ENCODE measurements around the gene ZDHHC14. TPM values are rescaled to one million over a fixed set of nuclear protein-coding genes. Genes with fewer than 3 reads are reported as not detected.

Gene ZDHHC14
- total and polyA plus RNA-seq, 7 donors, result 2.5 to 14.6 (median 4.3) TPM

DNA sequence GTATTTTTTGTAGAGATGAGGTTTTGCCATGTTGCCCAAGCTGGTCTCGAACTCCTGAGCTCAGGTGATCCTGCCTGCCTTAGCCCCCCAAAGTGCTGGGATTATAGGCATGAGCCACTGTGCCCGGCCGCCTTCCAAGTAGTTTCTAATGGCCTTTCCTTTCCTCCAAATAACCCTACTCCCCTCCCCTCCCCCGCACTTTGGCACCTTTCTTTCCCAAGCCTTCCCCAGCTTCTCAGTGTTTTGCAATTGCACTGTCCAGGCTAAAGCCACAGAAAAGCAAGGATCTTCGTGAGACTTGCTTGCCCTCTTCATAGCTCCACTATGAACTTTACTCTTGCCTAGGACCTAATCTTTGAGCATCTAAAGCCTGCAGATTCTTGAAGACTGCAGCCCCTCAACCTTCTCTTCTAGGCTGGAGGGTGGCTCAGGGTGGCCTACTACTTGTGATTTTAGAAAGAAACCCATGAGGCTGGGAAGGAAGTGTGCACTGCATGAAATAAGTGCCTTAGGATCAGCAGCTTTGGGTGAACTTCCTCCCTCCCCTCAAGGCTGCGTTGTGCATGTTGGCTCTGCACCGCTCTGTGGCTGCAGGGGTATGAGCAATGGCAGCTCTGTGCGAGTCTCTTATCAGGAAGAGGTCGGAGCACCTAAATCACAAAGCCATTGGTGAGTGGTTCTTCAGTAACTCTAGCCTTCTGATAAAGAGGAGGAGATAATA is 289.6 kb downstream of the ZDHHC14 start:
- Histone ChIP-seq H3K36me3 (ENCODE audit: insufficient read depth in 1 of 2, low read depth in 1 of 2) (peaks cover 0 to 6% of the 10 kb centered on the region in 2 donors), H3K4me3 (no peak overlapping the region), H3K27ac (peak overlapping the region; percentile 79), H3K9me3 (no peaks in the 10 kb centered on the region), H3K27me3 (ENCODE audit: insufficient read depth in 3 of 3, low read length in 2 of 3) (no peaks in the 10 kb centered on the region), H3K4me1 (peaks cover 28% of the 10 kb centered on the region)
- WGBS, 3 donors, result 72 to 85% (median 73%) methylated on average over 9 of the region's 9 CpGs
- intact Hi-C loops (cut with DNase I), result no loop called here
- TF ChIP-seq, protein P1, sequence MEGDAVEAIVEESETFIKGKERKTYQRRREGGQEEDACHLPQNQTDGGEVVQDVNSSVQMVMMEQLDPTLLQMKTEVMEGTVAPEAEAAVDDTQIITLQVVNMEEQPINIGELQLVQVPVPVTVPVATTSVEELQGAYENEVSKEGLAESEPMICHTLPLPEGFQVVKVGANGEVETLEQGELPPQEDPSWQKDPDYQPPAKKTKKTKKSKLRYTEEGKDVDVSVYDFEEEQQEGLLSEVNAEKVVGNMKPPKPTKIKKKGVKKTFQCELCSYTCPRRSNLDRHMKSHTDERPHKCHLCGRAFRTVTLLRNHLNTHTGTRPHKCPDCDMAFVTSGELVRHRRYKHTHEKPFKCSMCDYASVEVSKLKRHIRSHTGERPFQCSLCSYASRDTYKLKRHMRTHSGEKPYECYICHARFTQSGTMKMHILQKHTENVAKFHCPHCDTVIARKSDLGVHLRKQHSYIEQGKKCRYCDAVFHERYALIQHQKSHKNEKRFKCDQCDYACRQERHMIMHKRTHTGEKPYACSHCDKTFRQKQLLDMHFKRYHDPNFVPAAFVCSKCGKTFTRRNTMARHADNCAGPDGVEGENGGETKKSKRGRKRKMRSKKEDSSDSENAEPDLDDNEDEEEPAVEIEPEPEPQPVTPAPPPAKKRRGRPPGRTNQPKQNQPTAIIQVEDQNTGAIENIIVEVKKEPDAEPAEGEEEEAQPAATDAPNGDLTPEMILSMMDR (IDR thresholded peaks at IDR 0.05), result no peak
- peak; percentile 53 to 68 for DNase-seq
- ATAC-seq, result peak in 3 of 4 donors; percentile 14 to 38 (median 36)

DNA sequence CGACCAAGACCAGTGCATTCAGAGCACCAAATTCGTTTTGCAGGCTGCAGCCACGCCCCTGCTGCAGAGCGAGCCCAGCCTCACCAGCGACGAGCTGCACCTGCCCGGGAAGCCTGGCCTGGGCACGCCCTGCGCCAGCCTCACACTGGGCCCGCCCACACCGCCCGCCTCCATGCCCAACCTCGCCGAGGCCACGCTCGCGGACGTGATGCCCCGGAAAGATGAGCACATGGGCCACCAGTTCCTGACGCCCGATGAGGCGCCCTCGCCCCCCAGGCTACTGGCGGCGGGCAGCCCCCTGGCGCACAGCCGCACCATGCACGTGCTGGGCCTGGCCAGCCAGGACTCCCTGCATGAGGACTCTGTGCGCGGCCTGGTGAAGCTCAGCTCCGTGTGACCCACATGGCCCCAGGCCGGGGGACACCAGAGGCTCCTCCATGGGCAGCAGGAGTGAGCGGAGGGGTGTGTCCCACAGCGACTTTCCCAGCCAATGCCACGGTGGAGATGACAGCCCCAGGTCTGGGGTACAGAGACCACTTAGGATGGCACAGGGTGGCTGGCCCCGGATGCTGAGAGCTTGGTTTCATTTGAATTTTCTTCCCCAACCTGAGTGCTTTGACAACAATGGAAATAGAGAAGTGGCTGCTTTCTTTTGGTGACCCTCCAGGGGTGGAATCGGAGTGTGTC is 291.9 kb downstream of the ZDHHC14 start:
- WGBS, 3 donors, result 93 to 96% (median 94%) methylated on average over 35 to 37 of the region's 37 CpGs
- DNase-seq, result no peak
- TF ChIP-seq, protein P1 (IDR thresholded peaks at IDR 0.05), result no peak
- intact Hi-C loops (cut with DNase I), result no loop called here
- no peaks in the 10 kb centered on the region for H3K9me3 ChIP-seq
- H3K4me3 ChIP-seq, result no peak overlapping the region
- no peak overlapping the region for H3K27ac ChIP-seq
- peaks cover 16% of the 10 kb centered on the region for H3K4me1 ChIP-seq
- H3K27me3 ChIP-seq (ENCODE audit: insufficient read depth in 3 of 3, low read length in 2 of 3), result no peaks in the 10 kb centered on the region
- no peak for ATAC-seq
- peaks cover 0 to 6% of the 10 kb centered on the region in 2 donors for H3K36me3 ChIP-seq (ENCODE audit: insufficient read depth in 1 of 2, low read depth in 1 of 2)

DNA sequence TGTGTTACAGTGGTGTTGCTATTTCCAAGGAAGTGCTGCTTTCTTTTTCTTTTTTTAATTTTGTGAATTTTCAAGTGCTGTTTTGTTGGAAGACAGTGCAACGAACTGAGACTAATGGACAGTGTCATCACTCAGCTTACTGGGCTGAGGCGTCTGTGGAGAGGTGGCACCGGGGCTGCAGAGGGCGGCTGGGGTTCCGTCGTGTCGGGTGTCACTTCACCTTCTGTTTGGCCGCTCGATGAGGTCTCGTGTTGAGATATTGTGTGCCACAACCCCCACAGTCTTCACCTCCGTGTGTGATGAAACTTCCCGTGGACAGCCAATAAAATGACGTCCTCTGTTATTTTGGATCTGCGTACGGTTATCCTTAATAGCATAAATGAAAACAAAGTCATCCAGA is 292.6 kb downstream of the ZDHHC14 start:
- WGBS, 3 donors, result 82 to 86% (median 84%) methylated on average over 15 of the region's 15 CpGs
- ATAC-seq, result no peak
- peaks cover 0 to 6% of the 10 kb centered on the region in 2 donors for H3K36me3 ChIP-seq (ENCODE audit: insufficient read depth in 1 of 2, low read depth in 1 of 2)

DNA sequence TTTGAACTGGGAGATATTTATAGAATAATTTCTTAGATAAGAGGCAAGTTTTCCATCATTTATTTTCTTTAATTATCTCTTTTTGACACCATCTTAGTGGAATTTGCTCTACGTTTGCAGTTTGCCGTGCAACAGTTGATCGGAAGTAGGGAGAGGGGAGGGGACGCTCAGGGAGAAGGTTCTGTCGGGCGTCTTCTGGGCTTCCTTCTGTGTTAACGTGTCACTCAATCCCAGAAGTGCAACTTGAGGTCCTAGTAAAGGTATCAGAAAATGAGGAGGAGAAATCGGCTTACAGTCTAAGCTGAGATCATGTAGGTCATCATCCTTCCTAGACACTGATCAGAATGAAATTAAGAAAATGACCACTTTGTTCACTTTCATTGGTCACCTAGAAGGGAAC is 293.1 kb downstream of the ZDHHC14 start:
- Histone ChIP-seq H3K9me3 (no peaks in the 10 kb centered on the region), H3K36me3 (ENCODE audit: insufficient read depth in 1 of 2, low read depth in 1 of 2) (peaks cover 0 to 6% of the 10 kb centered on the region in 2 donors), H3K27me3 (ENCODE audit: insufficient read depth in 3 of 3, low read length in 2 of 3) (peaks cover 0 to 2% (median 0%) of the 10 kb centered on the region in 3 donors), H3K4me1 (peaks cover 16% of the 10 kb centered on the region), H3K4me3 (no peak overlapping the region), H3K27ac (no peak overlapping the region)
- TF ChIP-seq, protein P1 (IDR thresholded peaks at IDR 0.05), result no peak
- 92 to 95% (median 94%) methylated on average over 8 of the region's 8 CpGs for WGBS, 3 donors
- ATAC-seq, result no peak
- intact Hi-C loops (cut with DNase I), result no loop called here
- no peak for DNase-seq

More for the DNA sequence above, 292.6 kb downstream of the ZDHHC14 start:
- Histone ChIP-seq H3K9me3 (no peaks in the 10 kb centered on the region), H3K4me3 (no peak overlapping the region), H3K4me1 (peaks cover 16% of the 10 kb centered on the region), H3K27me3 (ENCODE audit: insufficient read depth in 3 of 3, low read length in 2 of 3) (peaks cover 0 to 2% (median 0%) of the 10 kb centered on the region in 3 donors), H3K27ac (no peak overlapping the region)
- TF ChIP-seq, protein P1 (IDR thresholded peaks at IDR 0.05), result no peak
- intact Hi-C loops (cut with DNase I), result no loop called here
- no peak for DNase-seq
